K562 (cell line): ENCODE measurements around the gene DAB2IP. TPM values are rescaled to one million over a fixed set of nuclear protein-coding genes. Genes with fewer than 3 reads are reported as not detected.

Experiments
- ATAC-seq: fragments of 200-7000 bp; cut with Tn5 transposase; 3 replicates; pipeline ENCODE4 v1.9.1; 2020; ENCODE audit warnings: moderate library complexity
- BruUV-seq: library from RNA; stranded (reverse); fragments of 400-500 nt; replicated peaks from 2 replicates; lab custom pipeline; 2021; lab: Mats Ljungman, UMichigan
- CTCF ChIA-PET: fragments of 300-600 bp; formaldehyde crosslinking; extraction: SDS; loops from one replicate; lab custom pipeline; 2021; ENCODE audit warnings: low intra/inter-chr PET ratio; lab: Yijun Ruan, JAX
- POLR2A ChIA-PET: fragments of 300-600, 350-650 bp; sonication (Branson Sonifier 250); formaldehyde crosslinking; extraction: SDS; loops from one replicate; lab custom pipeline; 2021; ENCODE audit warnings: antibody characterized with exemption, inconsistent platforms; lab: Yijun Ruan, JAX
- DNase-seq, 4 experiments: peaks; one replicate each; pipeline versions ENCODE4 v3.0.0 to v3.0.0-alpha.2; 2011 to 2018; ENCODE audit warnings: low spot score in 3 of 4, mixed read lengths in 3 of 4; ENCODE audit errors: extremely low read depth in 1 of 4
- FAIRE-seq: peaks from 2 replicates; lab custom pipeline; 2011; peaks lifted over from hg19 to GRCh38; lab: Jason Lieb, UNC
- H2AFZ ChIP-seq: 2 replicates; pipeline ENCODE4 v1.6.0; 2011; ENCODE audit warnings: low read depth, low read length, control low read depth, inconsistent platforms
- H3K27ac ChIP-seq: fragments of 200-600 bp; 3 replicates; pipeline ENCODE4 v1.8.0; 2011; ENCODE audit warnings: low read depth, mild to moderate bottlenecking, control low read depth, inconsistent platforms, low read length, moderate library complexity, mixed read lengths; ENCODE audit errors: extremely low read depth
- H3K27me3 ChIP-seq, 2 experiments: fragments of 300-600 bp in 1 of 2; 2 replicates in 1 of 2; 3 replicates in 1 of 2; pipeline versions ENCODE4 v1.6.0 to v1.8.0; 2011; ENCODE audit warnings: inconsistent platforms in 2 of 2, low read length in 2 of 2, mild to moderate bottlenecking in 1 of 2, mixed read lengths in 1 of 2, moderate library complexity in 1 of 2; ENCODE audit not compliant: control insufficient read depth in 2 of 2, insufficient read depth in 2 of 2
- H3K36me3 ChIP-seq: fragments of 300-600 bp; 3 replicates; pipeline ENCODE4 v1.8.0; 2011; ENCODE audit warnings: mild to moderate bottlenecking, low read length, inconsistent platforms; ENCODE audit not compliant: control insufficient read depth, insufficient read depth
- H3K4me1 ChIP-seq, 2 experiments: fragments of 200-600 bp in 1 of 2; replicated peaks in 1 of 2; 2 replicates in 1 of 2; 3 replicates in 1 of 2; pipeline versions ENCODE4 v1.5.1 to v1.8.0; 2011; ENCODE audit warnings: inconsistent platforms in 2 of 2, low read length in 2 of 2, mild to moderate bottlenecking in 1 of 2, mixed read lengths in 1 of 2, moderate library complexity in 1 of 2; ENCODE audit not compliant: control insufficient read depth in 2 of 2, insufficient read depth in 2 of 2
- H3K4me2 ChIP-seq: 2 replicates; pipeline ENCODE4 v1.6.1; 2011; ENCODE audit warnings: low read length, control low read depth, inconsistent platforms, mixed read lengths; ENCODE audit not compliant: insufficient read depth
- H3K4me3 ChIP-seq: fragments of 200-600 bp; sonication (generic), shearing (Covaris generic); 2 replicates; pipeline ENCODE4 v1.5.1; 2016; ENCODE audit warnings: control low read depth, inconsistent platforms
- H3K79me2 ChIP-seq: fragments of 200-600 bp; 3 replicates; pipeline ENCODE4 v1.8.0; 2011; ENCODE audit warnings: low read length, inconsistent platforms; ENCODE audit not compliant: control insufficient read depth, insufficient read depth
- H3K9ac ChIP-seq, 2 experiments: 2 replicates each; pipeline versions ENCODE4 v1.6.0 to v1.6.1; 2011; ENCODE audit warnings: low read depth in 2 of 2, low read length in 2 of 2, control low read depth in 1 of 2, inconsistent platforms in 1 of 2, mild to moderate bottlenecking in 1 of 2, mixed read lengths in 1 of 2; ENCODE audit not compliant: insufficient read depth in 1 of 2
- H3K9me1 ChIP-seq: one replicate; pipeline ENCODE4 v1.6.0; 2011; ENCODE audit warnings: inconsistent platforms, mild to moderate bottlenecking, low read length, moderate library complexity; ENCODE audit not compliant: control insufficient read depth, insufficient read depth
- H3K9me3 ChIP-seq: replicated peaks from 2 replicates; pipeline ENCODE4 v1.5.1; 2011; ENCODE audit warnings: low read depth, low read length, inconsistent platforms; ENCODE audit not compliant: control insufficient read depth, insufficient read depth
- H4K20me1 ChIP-seq: replicated peaks from 2 replicates; pipeline ENCODE4 v1.6.1; 2011; ENCODE audit warnings: low read length, inconsistent platforms, mixed read lengths; ENCODE audit not compliant: control insufficient read depth, insufficient read depth
- CCAR2 ChIP-seq: fragments of 200-400 bp; formaldehyde crosslinking; IDR thresholded peaks from 2 replicates; pipeline ENCODE4 v1.6.1; 2017; ENCODE audit warnings: mild to moderate bottlenecking, low read depth, low read length
- CGGBP1 ChIP-seq: fragments of 250-450 bp; sonication (Bioruptor Pico); IDR thresholded peaks from 2 replicates; pipeline ENCODE4 v1.9.0; 2021; ENCODE audit warnings: mild to moderate bottlenecking
- ELF4 ChIP-seq: fragments of 450-650 bp; formaldehyde crosslinking; IDR thresholded peaks from 2 replicates; pipeline ENCODE4 v1.4.0; 2022; ENCODE audit warnings: missing genetic modification characterization
- FOXJ2 ChIP-seq: fragments of 200-800 bp; sonication (Bioruptor generic); IDR thresholded peaks from 2 replicates; pipeline ENCODE4 v1.6.1; 2016; ENCODE audit warnings: missing genetic modification characterization, missing compliant biosample characterization
- ILF3 ChIP-seq: fragments of 450-650 bp; IDR thresholded peaks from 2 replicates; pipeline ENCODE4 v1.6.1; 2018; ENCODE audit warnings: antibody characterized with exemption, mild to moderate bottlenecking, moderate library complexity, borderline replicate concordance
- MECOM ChIP-seq: fragments of 250-450 bp; sonication (Bioruptor Pico); IDR thresholded peaks from 2 replicates; pipeline ENCODE4 v1.8.0; 2022; ENCODE audit warnings: inconsistent platforms
- MNT ChIP-seq, 2 experiments: fragments of 450-650 bp; conservative IDR thresholded peaks; 2 replicates each; pipeline ENCODE4 v1.6.1; 2017; ENCODE audit warnings: mild to moderate bottlenecking in 2 of 2, moderate library complexity in 2 of 2
- MYNN ChIP-seq, 2 experiments: sonication (generic); formaldehyde crosslinking in 1 of 2; IDR thresholded peaks; 2 replicates each; pipeline versions ENCODE4 v1.5.0 to v1.6.1; 2016 to 2020; ENCODE audit warnings: antibody characterized with exemption in 1 of 2, missing genetic modification reagents in 1 of 2
- PHB ChIP-seq: fragments of 250-450 bp; sonication (Bioruptor Pico); IDR thresholded peaks from 2 replicates; pipeline ENCODE4 v1.5.0; 2021
- PHF21A ChIP-seq: fragments of 450-650 bp; IDR thresholded peaks from 2 replicates; pipeline ENCODE4 v1.6.1; 2017; ENCODE audit warnings: low read depth, borderline replicate concordance
- SAFB ChIP-seq: fragments of 200-400 bp; formaldehyde crosslinking; IDR thresholded peaks from 2 replicates; pipeline ENCODE4 v1.6.1; 2017; ENCODE audit warnings: low read depth, low read length, borderline replicate concordance
- SNIP1 ChIP-seq: fragments of 450-650 bp; IDR thresholded peaks from 2 replicates; pipeline ENCODE4 v1.7.1; 2017; ENCODE audit warnings: low read depth, mild to moderate bottlenecking
- SRSF1 ChIP-seq: fragments of 200-400 bp; formaldehyde crosslinking; IDR thresholded peaks from 2 replicates; pipeline ENCODE4 v1.6.1; 2017; ENCODE audit warnings: mild to moderate bottlenecking, low read depth, low read length, moderate library complexity
- TAF15 ChIP-seq: fragments of 200-400 bp; formaldehyde crosslinking; IDR thresholded peaks from 2 replicates; pipeline ENCODE4 v1.6.1; 2017; ENCODE audit warnings: mild to moderate bottlenecking, low read depth, low read length, moderate library complexity
- TEAD1 ChIP-seq, 2 experiments: fragments of 450-650 bp in 1 of 2; sonication (generic) in 1 of 2; formaldehyde crosslinking; IDR thresholded peaks; 2 replicates each; pipeline versions ENCODE4 v1.4.0 to v1.8.0; 2020 to 2022; ENCODE audit warnings: mild to moderate bottlenecking in 2 of 2, missing genetic modification reagents in 1 of 2
- ZNF57 ChIP-seq: fragments of 450-650 bp; formaldehyde crosslinking; IDR thresholded peaks from 2 replicates; pipeline ENCODE4 v1.4.0; 2020; ENCODE audit warnings: mild to moderate bottlenecking, moderate library complexity
- ZNF740 ChIP-seq, 3 experiments: fragments of 200-800 bp in 1 of 3; sonication (Bioruptor generic) in 1 of 3; sonication (generic) in 1 of 3; formaldehyde crosslinking in 1 of 3; IDR thresholded peaks; 2 replicates each; pipeline versions ENCODE4 v1.6.1 to v1.8.0; 2016 to 2022; ENCODE audit warnings: mild to moderate bottlenecking in 2 of 3, missing compliant biosample characterization in 2 of 3, missing genetic modification characterization in 2 of 3, missing genetic modification reagents in 1 of 3
- WGBS: fragments of 100-300 bp; shearing (Covaris generic); methylation state at CpG from one replicate; pipeline ENCODE4 v1.1.6; 2016; ENCODE audit warnings: low coverage, mixed read lengths; ENCODE audit not compliant: insufficient coverage; ENCODE audit errors: missing lambda C conversion rate; 5-methylcytosine and 5-hydroxymethylcytosine counted together
- in situ Hi-C: fragments of 300-500 bp; cut with MboI; formaldehyde crosslinking; loops from 4 replicates; pipeline ENCODE4 v1.15.0; 2018; ENCODE audit warnings: inconsistent platforms, mixed read lengths
- intact Hi-C: fragments of 100-400 bp; cut with micrococcal nuclease; formaldehyde crosslinking; loops from 2 replicates; pipeline ENCODE4 v1.14.2; 2022
- polyA plus RNA-seq, 8 experiments: library from polyadenylated mRNA; depleted of rRNA in 4 of 8; stranded (reverse) in 5 of 8; unstranded in 3 of 8; fragments of >200 nt; fragmentation: Nextera tagmentation in 2 of 8; fragmentation: Illumina TruSeq in 1 of 8; extraction: Ambion mirVana in 2 of 8; extraction: Trizol in 1 of 8; gene quantifications; 2 replicates each; pipeline versions ENCODE4 v1.2.1 to v1.2.3, GENCODE V29; 2011 to 2014; ENCODE audit warnings: inconsistent platforms in 1 of 8, missing spikeins in 1 of 8
- total RNA-seq, 7 experiments: library from RNA; depleted of rRNA in 6 of 7; stranded (reverse); fragments of >200 nt in 6 of 7; fragmentation: Illumina TruSeq in 2 of 7; extraction: Trizol in 2 of 7; gene quantifications; 2 replicates each; pipeline versions ENCODE4 v1.2.1 to v1.2.3, GENCODE V29; 2011 to 2021; ENCODE audit warnings: low replicate concordance in 1 of 7

Gene DAB2IP
- total and polyA plus RNA-seq, 9 of the 15 experiments (the other 6 are each of a cell fraction or from before 2014, with no cell fraction given): 0.04 to 0.31 (median 0.08) TPM; not detected in 5

GRCh38 chr9:121801579-121801978 lies 150.1 kb downstream of the DAB2IP start:
- Histone ChIP-seq H3K36me3 (no peaks in the 10 kb centered on the region), H3K9me3 (no peaks in the 10 kb centered on the region), H3K27ac (no peak overlapping the region), H3K9ac (no peak overlapping the region), H3K79me2 (no peaks in the 10 kb centered on the region), H2AFZ (no peak overlapping the region), H3K27me3 (peaks cover 12% of the 10 kb centered on the region in 2 experiments; a peak in 4 of 5 replicates), H3K4me3 (no peak overlapping the region), H3K4me1 (no peaks in the 10 kb centered on the region), H3K9me1 (no peaks in the 10 kb centered on the region), H4K20me1 (no peaks in the 10 kb centered on the region), H3K4me2 (no peak overlapping the region)
- ChIA-PET CTCF (no interaction called here), POLR2A (no interaction called here)
- intact Hi-C loops (no loop called here), in situ Hi-C loops (no loop called here)
- 0% methylated on average over 3 of the region's 3 CpGs for WGBS
- DNase-seq (no peak), FAIRE-seq (no peak), ATAC-seq (no peak)
- BruUV-seq: no TSS peak
- no peak for TF ChIP-seq SAFB
- TF ChIP-seq ILF3: no peak
- TF ChIP-seq ZNF740 (CRISPR knock-in tag; IDR thresholded peaks at IDR 0.05): no peak
- no peak for TF ChIP-seq ZNF740 (tag; IDR thresholded peaks at IDR 0.05)
- TF ChIP-seq PHF21A: no peak
- no peak for TF ChIP-seq TEAD1 (CRISPR knock-in tag; IDR thresholded peaks at IDR 0.05)
- TF ChIP-seq CCAR2: no peak
- TF ChIP-seq MNT (conservative IDR thresholded peaks at IDR 0.05): no peak
- TF ChIP-seq ZNF57 (CRISPR knock-in tag): no peak
- no peak for TF ChIP-seq FOXJ2 (tag)
- no peak for TF ChIP-seq CGGBP1 (CRISPR knock-in tag)
- no peak for TF ChIP-seq PHB (CRISPR knock-in tag)
- no peak for TF ChIP-seq MYNN (IDR thresholded peaks at IDR 0.05)
- no peak for TF ChIP-seq MYNN (CRISPR knock-in tag; IDR thresholded peaks at IDR 0.05)
- no peak for TF ChIP-seq SNIP1
- TF ChIP-seq TAF15: no peak
- TF ChIP-seq MECOM (CRISPR knock-in tag): no peak
- no peak for TF ChIP-seq ELF4 (CRISPR knock-in tag)
- TF ChIP-seq SRSF1: no peak
